HepG2 (cell line): Measurements from ENCODE around the gene TMEM74B. TPM values are rescaled to one million over a fixed set of nuclear protein-coding genes. Genes with fewer than 3 reads are reported as not detected.

Source experiments
- CBX5 ChIP-seq: sonication (generic); formaldehyde crosslinking; IDR thresholded peaks from 2 replicates; pipeline ENCODE4 v1.4.0; 2020; ENCODE audit warnings: missing genetic modification reagents, borderline replicate concordance
- ETV5 ChIP-seq: IDR thresholded peaks from 2 replicates; pipeline ENCODE4 v1.6.1; 2018; ENCODE audit warnings: missing biosample characterization, missing genetic modification reagents, inconsistent platforms, borderline replicate concordance
- FOXC1 ChIP-seq: sonication (generic); formaldehyde crosslinking; IDR thresholded peaks from 2 replicates; pipeline ENCODE4 v1.8.0; 2022; ENCODE audit warnings: mild to moderate bottlenecking, missing genetic modification reagents, borderline replicate concordance
- HNF4A ChIP-seq: sonication (generic); formaldehyde crosslinking; IDR thresholded peaks from 2 replicates; pipeline ENCODE4 v1.4.0; 2020; ENCODE audit warnings: missing genetic modification reagents
- NFE2L2 ChIP-seq: fragments of 150-350 bp; IDR thresholded peaks from 2 replicates; pipeline ENCODE4 v1.6.1; 2014; ENCODE audit warnings: low read length
- POLR2A ChIP-seq, 2 experiments: IDR thresholded peaks; 2 replicates each; pipeline ENCODE4 v1.6.1; 2011; ENCODE audit warnings: low read depth in 2 of 2, low read length in 2 of 2, mild to moderate bottlenecking in 1 of 2, moderate library complexity in 1 of 2; ENCODE audit not compliant: insufficient read depth in 1 of 2
- REPIN1 ChIP-seq: sonication (generic); formaldehyde crosslinking; IDR thresholded peaks from 2 replicates; pipeline ENCODE4 v1.8.0; 2022; ENCODE audit warnings: missing genetic modification reagents, low read depth, mild to moderate bottlenecking, borderline replicate concordance
- SOX6 ChIP-seq, 2 experiments: fragments of 450-650 bp in 1 of 2; sonication (generic) in 1 of 2; formaldehyde crosslinking in 1 of 2; IDR thresholded peaks; 2 replicates each; pipeline versions ENCODE4 v1.4.0 to v1.6.1; 2017 to 2020; ENCODE audit warnings: antibody characterized with exemption in 1 of 2, mild to moderate bottlenecking in 1 of 2, missing genetic modification reagents in 1 of 2
- TGIF2 ChIP-seq: IDR thresholded peaks from 2 replicates; pipeline ENCODE4 v1.6.1; 2016; ENCODE audit warnings: control low read depth, missing compliant biosample characterization
- ZNF451 ChIP-seq: sonication (generic); formaldehyde crosslinking; IDR thresholded peaks from 2 replicates; pipeline ENCODE4 v1.5.0; 2020; ENCODE audit warnings: mild to moderate bottlenecking, missing genetic modification reagents
- polyA plus RNA-seq, 8 experiments: library from polyadenylated mRNA; depleted of rRNA in 3 of 8; stranded (reverse) in 7 of 8; unstranded in 1 of 8; fragments of >200 nt; fragmentation: Illumina TruSeq in 4 of 8; extraction: Trizol in 4 of 8; gene quantifications; 2 replicates each; pipeline versions ENCODE4 v1.2.1 to v1.2.3, GENCODE V29; 2011 to 2016; ENCODE audit warnings: low read depth in 4 of 8, missing spikeins in 1 of 8, mixed read lengths in 1 of 8; ENCODE audit not compliant: insufficient read depth in 1 of 8
- total RNA-seq, 5 experiments: library from RNA; depleted of rRNA; stranded (reverse); fragments of >200 nt; fragmentation: Illumina TruSeq; extraction: Trizol; gene quantifications; 2 replicates each; pipeline ENCODE4 v1.2.3, GENCODE V29; 2016; ENCODE audit warnings: low read depth in 1 of 5
- TF ChIP-seq, protein P1 (sequence below): sonication (generic); formaldehyde crosslinking; IDR thresholded peaks from 2 replicates; pipeline ENCODE4 v1.8.1; 2023; ENCODE audit warnings: mild to moderate bottlenecking, inconsistent platforms, moderate library complexity, missing genetic modification reagents, borderline replicate concordance
- TF ChIP-seq, protein P2 (sequence below): sonication (generic); formaldehyde crosslinking; IDR thresholded peaks from 2 replicates; pipeline ENCODE4 v1.4.0; 2020; ENCODE audit warnings: missing genetic modification reagents, borderline replicate concordance
- TF ChIP-seq, protein P3 (sequence below): sonication (generic); formaldehyde crosslinking; IDR thresholded peaks from 2 replicates; pipeline ENCODE4 v1.4.0; 2020; ENCODE audit warnings: missing genetic modification reagents
- TF ChIP-seq, protein P4 (sequence below): sonication (generic); formaldehyde crosslinking; IDR thresholded peaks from 2 replicates; pipeline ENCODE4 v1.8.1; 2023; ENCODE audit warnings: mild to moderate bottlenecking, missing genetic modification reagents, borderline replicate concordance
- TF ChIP-seq, protein P5 (sequence below): sonication (generic); formaldehyde crosslinking; IDR thresholded peaks from 2 replicates; pipeline ENCODE4 v1.4.0; 2020; ENCODE audit warnings: mild to moderate bottlenecking, missing genetic modification reagents, borderline replicate concordance
- TF ChIP-seq, protein P6 (sequence below): sonication (generic); formaldehyde crosslinking; IDR thresholded peaks from 2 replicates; pipeline ENCODE4 v1.5.1; 2020; ENCODE audit warnings: missing genetic modification reagents, mild to moderate bottlenecking, borderline replicate concordance

The TMEM74B gene
- total and polyA plus RNA-seq, 2 of the 13 experiments (the other 11 are each of a cell fraction or from before 2014, with no cell fraction given) = 4.7 to 18.4 TPM

DNA sequence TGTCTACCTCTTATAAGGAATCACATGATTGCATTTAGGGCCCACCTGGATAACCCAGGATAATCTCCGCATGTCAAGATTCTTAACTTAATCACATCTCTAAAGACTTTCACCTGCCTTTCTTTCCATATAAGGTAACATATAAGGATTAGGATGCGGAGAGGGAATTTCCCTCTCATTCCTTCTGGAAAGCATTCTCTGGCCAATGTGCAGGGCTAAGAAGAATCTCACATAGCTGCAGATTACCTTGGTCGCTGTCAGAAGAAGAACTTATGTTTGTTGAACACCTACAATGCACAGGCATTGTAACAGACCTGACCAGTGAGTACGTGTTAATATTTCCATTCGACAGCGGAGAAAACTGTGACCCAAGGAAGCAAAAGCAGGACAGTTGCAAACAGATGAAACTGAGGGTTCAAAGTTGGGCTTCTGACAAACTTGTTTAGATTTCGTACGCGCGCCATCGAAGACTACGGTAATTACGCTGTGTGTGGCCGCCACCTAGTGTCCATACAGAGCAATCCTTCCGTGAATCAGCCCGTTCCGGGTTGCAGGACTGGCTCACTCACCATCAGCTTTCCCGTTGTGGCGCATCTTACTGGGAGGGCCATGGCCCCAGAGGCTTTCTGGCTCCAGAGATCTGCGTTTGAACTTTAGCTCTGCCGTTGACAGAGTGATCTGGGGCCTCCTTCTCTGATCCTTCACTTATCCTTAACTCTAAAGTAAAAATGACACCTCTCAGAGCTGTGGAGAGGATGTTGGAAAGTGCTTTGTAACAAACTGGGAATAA is 28.0 kb upstream of the TMEM74B start (continued):
- TF ChIP-seq, protein P1, sequence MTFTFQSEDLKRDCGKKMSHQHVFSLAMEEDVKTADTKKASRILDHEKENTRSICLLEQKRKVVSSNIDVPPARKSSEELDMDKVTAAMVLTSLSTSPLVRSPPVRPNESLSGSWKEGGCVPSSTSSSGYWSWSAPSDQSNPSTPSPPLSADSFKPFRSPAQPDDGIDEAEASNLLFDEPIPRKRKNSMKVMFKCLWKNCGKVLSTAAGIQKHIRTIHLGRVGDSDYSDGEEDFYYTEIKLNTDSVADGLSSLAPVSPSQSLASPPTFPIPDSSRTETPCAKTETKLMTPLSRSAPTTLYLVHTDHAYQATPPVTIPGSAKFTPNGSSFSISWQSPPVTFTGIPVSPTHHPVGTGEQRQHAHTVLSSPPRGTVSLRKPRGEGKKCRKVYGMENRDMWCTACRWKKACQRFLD = no peak
- TF ChIP-seq FOXC1 (CRISPR knock-in tag) = peak; percentile 63; the same call in 1 of the 2 replicates
- 0 out of 2 replicates have a peak, but pooled peaks have one; percentile 2 for TF ChIP-seq NFE2L2
- TF ChIP-seq, protein P2, sequence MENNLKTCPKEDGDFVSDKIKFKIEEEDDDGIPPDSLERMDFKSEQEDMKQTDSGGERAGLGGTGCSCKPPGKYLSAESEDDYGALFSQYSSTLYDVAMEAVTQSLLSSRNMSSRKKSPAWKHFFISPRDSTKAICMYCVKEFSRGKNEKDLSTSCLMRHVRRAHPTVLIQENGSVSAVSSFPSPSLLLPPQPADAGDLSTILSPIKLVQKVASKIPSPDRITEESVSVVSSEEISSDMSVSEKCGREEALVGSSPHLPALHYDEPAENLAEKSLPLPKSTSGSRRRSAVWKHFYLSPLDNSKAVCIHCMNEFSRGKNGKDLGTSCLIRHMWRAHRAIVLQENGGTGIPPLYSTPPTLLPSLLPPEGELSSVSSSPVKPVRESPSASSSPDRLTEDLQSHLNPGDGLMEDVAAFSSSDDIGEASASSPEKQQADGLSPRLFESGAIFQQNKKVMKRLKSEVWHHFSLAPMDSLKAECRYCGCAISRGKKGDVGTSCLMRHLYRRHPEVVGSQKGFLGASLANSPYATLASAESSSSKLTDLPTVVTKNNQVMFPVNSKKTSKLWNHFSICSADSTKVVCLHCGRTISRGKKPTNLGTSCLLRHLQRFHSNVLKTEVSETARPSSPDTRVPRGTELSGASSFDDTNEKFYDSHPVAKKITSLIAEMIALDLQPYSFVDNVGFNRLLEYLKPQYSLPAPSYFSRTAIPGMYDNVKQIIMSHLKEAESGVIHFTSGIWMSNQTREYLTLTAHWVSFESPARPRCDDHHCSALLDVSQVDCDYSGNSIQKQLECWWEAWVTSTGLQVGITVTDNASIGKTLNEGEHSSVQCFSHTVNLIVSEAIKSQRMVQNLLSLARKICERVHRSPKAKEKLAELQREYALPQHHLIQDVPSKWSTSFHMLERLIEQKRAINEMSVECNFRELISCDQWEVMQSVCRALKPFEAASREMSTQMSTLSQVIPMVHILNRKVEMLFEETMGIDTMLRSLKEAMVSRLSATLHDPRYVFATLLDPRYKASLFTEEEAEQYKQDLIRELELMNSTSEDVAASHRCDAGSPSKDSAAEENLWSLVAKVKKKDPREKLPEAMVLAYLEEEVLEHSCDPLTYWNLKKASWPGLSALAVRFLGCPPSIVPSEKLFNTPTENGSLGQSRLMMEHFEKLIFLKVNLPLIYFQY (CRISPR knock-in tag) = 0 out of 2 replicates have a peak, but pooled peaks have one; percentile 45
- TF ChIP-seq, protein P3, sequence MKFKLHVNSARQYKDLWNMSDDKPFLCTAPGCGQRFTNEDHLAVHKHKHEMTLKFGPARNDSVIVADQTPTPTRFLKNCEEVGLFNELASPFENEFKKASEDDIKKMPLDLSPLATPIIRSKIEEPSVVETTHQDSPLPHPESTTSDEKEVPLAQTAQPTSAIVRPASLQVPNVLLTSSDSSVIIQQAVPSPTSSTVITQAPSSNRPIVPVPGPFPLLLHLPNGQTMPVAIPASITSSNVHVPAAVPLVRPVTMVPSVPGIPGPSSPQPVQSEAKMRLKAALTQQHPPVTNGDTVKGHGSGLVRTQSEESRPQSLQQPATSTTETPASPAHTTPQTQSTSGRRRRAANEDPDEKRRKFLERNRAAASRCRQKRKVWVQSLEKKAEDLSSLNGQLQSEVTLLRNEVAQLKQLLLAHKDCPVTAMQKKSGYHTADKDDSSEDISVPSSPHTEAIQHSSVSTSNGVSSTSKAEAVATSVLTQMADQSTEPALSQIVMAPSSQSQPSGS = peak; percentile 79; the same call in 1 of the 2 replicates
- TF ChIP-seq REPIN1 (CRISPR knock-in tag) = peak; percentile 90; the same call in 1 of the 2 replicates
- TF ChIP-seq CBX5 (CRISPR knock-in tag) = peak; percentile 71; the same call in 1 of the 2 replicates
- 0 out of 2 replicates have a peak, but pooled peaks have one; percentile 27 for TF ChIP-seq TGIF2
- TF ChIP-seq, protein P4, sequence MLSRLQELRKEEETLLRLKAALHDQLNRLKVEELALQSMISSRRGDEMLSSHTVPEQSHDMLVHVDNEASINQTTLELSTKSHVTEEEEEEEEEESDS (CRISPR knock-in tag) = 0 out of 2 replicates have a peak, but pooled peaks have one; percentile 58
- TF ChIP-seq ETV5 (CRISPR knock-in tag) = peak; percentile 43; the same call in 1 of the 2 replicates
- TF ChIP-seq, protein P5, sequence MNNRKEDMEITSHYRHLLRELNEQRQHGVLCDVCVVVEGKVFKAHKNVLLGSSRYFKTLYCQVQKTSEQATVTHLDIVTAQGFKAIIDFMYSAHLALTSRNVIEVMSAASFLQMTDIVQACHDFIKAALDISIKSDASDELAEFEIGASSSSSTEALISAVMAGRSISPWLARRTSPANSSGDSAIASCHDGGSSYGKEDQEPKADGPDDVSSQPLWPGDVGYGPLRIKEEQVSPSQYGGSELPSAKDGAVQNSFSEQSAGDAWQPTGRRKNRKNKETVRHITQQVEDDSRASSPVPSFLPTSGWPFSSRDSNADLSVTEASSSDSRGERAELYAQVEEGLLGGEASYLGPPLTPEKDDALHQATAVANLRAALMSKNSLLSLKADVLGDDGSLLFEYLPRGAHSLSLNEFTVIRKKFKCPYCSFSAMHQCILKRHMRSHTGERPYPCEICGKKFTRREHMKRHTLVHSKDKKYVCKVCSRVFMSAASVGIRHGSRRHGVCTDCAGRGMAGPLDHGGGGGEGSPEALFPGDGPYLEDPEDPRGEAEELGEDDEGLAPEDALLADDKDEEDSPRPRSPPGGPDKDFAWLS (CRISPR knock-in tag) = no peak
- TF ChIP-seq, protein P6, sequence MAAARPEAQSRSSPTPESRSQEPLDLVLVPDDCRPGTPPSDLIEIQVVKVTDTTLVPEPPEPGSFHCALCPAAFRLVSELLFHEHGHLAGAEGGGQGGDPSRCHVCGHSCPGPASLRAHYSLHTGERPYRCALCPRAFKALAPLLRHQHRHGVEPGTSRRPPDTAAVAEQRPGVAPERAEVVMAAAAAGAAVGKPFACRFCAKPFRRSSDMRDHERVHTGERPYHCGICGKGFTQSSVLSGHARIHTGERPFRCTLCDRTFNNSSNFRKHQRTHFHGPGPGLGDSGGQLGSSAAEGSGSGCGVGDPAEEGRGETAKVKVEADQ = peak; percentile 88; the same call in 1 of the 2 replicates
- TF ChIP-seq SOX6 (IDR thresholded peaks at IDR 0.05) = no peak
- TF ChIP-seq SOX6 (CRISPR knock-in tag; IDR thresholded peaks at IDR 0.05) = peak; percentile 29; the same call in 1 of the 2 replicates
- no peak; the same call in 1 of the 2 replicates for TF ChIP-seq ZNF451 (CRISPR knock-in tag)
- peak; percentile 67 for TF ChIP-seq HNF4A
- no peak for TF ChIP-seq POLR2A (IDR thresholded peaks at IDR 0.05; ENCODE audit: insufficient read depth in 1 of 2, low read depth in 2 of 2, low read length in 2 of 2)
